ENCODE results near the gene IFNGR1. TPM values are rescaled to one million over a fixed set of nuclear protein-coding genes. Genes with fewer than 3 reads are reported as not detected.
A peak's percentile ranks its signal among the peaks of the same experiment; 100 is the strongest.

Gene IFNGR1
- total and polyA plus RNA-seq, 10 of the 15 experiments (the other 5 are each of a cell fraction or from before 2014, with no cell fraction given), result 89.0 to 296 (median 138) TPM

GRCh38 chr6:137163732-137164318, 55.4 kb downstream of the IFNGR1 start (continued):
- TF ChIP-seq, protein P1, sequence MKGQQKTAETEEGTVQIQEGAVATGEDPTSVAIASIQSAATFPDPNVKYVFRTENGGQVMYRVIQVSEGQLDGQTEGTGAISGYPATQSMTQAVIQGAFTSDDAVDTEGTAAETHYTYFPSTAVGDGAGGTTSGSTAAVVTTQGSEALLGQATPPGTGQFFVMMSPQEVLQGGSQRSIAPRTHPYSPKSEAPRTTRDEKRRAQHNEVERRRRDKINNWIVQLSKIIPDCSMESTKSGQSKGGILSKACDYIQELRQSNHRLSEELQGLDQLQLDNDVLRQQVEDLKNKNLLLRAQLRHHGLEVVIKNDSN (IDR thresholded peaks at IDR 0.05; ENCODE audit: borderline replicate concordance, extremely low read length, insufficient read depth, low read depth, low read length), result no peak
- TF ChIP-seq, protein P2, sequence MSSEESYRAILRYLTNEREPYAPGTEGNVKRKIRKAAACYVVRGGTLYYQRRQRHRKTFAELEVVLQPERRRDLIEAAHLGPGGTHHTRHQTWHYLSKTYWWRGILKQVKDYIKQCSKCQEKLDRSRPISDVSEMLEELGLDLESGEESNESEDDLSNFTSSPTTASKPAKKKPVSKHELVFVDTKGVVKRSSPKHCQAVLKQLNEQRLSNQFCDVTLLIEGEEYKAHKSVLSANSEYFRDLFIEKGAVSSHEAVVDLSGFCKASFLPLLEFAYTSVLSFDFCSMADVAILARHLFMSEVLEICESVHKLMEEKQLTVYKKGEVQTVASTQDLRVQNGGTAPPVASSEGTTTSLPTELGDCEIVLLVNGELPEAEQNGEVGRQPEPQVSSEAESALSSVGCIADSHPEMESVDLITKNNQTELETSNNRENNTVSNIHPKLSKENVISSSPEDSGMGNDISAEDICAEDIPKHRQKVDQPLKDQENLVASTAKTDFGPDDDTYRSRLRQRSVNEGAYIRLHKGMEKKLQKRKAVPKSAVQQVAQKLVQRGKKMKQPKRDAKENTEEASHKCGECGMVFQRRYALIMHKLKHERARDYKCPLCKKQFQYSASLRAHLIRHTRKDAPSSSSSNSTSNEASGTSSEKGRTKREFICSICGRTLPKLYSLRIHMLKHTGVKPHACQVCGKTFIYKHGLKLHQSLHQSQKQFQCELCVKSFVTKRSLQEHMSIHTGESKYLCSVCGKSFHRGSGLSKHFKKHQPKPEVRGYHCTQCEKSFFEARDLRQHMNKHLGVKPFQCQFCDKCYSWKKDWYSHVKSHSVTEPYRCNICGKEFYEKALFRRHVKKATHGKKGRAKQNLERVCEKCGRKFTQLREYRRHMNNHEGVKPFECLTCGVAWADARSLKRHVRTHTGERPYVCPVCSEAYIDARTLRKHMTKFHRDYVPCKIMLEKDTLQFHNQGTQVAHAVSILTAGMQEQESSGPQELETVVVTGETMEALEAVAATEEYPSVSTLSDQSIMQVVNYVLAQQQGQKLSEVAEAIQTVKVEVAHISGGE (CRISPR knock-in tag; IDR thresholded peaks at IDR 0.05), result no peak
- peak; percentile 45; the same call in 1 of the 2 replicates for TF ChIP-seq ZBTB33 (IDR thresholded peaks at IDR 0.05)
- no peak for TF ChIP-seq E2F4 (IDR thresholded peaks at IDR 0.05; ENCODE audit: low read depth, low read length)
- TF ChIP-seq HCFC1 (IDR thresholded peaks at IDR 0.05; ENCODE audit: low read length), result no peak
- TF ChIP-seq, protein P3, sequence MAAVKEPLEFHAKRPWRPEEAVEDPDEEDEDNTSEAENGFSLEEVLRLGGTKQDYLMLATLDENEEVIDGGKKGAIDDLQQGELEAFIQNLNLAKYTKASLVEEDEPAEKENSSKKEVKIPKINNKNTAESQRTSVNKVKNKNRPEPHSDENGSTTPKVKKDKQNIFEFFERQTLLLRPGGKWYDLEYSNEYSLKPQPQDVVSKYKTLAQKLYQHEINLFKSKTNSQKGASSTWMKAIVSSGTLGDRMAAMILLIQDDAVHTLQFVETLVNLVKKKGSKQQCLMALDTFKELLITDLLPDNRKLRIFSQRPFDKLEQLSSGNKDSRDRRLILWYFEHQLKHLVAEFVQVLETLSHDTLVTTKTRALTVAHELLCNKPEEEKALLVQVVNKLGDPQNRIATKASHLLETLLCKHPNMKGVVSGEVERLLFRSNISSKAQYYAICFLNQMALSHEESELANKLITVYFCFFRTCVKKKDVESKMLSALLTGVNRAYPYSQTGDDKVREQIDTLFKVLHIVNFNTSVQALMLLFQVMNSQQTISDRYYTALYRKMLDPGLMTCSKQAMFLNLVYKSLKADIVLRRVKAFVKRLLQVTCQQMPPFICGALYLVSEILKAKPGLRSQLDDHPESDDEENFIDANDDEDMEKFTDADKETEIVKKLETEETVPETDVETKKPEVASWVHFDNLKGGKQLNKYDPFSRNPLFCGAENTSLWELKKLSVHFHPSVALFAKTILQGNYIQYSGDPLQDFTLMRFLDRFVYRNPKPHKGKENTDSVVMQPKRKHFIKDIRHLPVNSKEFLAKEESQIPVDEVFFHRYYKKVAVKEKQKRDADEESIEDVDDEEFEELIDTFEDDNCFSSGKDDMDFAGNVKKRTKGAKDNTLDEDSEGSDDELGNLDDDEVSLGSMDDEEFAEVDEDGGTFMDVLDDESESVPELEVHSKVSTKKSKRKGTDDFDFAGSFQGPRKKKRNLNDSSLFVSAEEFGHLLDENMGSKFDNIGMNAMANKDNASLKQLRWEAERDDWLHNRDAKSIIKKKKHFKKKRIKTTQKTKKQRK (IDR thresholded peaks at IDR 0.05; ENCODE audit: low read depth, low read length), result 0 out of 2 replicates have a peak, but pooled peaks have one; percentile 12
- TF ChIP-seq DPF2 (IDR thresholded peaks at IDR 0.05), result no peak
- 0 out of 2 replicates have a peak, but pooled peaks have one; percentile 10 for TF ChIP-seq TCF12 (IDR thresholded peaks at IDR 0.05; ENCODE audit: low read depth, low read length)
- no peak for TF ChIP-seq ZNF24 (IDR thresholded peaks at IDR 0.05)
- peak; percentile 97 for TF ChIP-seq CBX5 (IDR thresholded peaks at IDR 0.05; ENCODE audit: low read depth)
- no peak for TF ChIP-seq KLF5 (IDR thresholded peaks at IDR 0.05; ENCODE audit: partially characterized antibody)
- TF ChIP-seq EED (IDR thresholded peaks at IDR 0.05; ENCODE audit: low read depth), result no peak
- TF ChIP-seq IKZF2 (IDR thresholded peaks at IDR 0.05), result no peak
- TF ChIP-seq IRF4 (IDR thresholded peaks at IDR 0.05; ENCODE audit: low read depth, low read length), result no peak
- no peak for TF ChIP-seq MTA3 (IDR thresholded peaks at IDR 0.05; ENCODE audit: borderline replicate concordance, low read length)
- no peak for TF ChIP-seq TARDBP (IDR thresholded peaks at IDR 0.05; ENCODE audit: borderline replicate concordance)

Data from GM12878 (cell line).